HTR-8/SVneo (cell line): ENCODE measurements around the gene IPO4.

Experiments used
- DNase-seq: peaks from one replicate; pipeline ENCODE4 v3.0.0; 2011; ENCODE audit warnings: low spot score, mixed read lengths; ENCODE audit not compliant: insufficient read length
- FAIRE-seq: peaks from 2 replicates; lab custom pipeline; 2011; peaks lifted over from hg19 to GRCh38; lab: Jason Lieb, UNC

The IPO4 gene

GRCh38 chr14:24151404-24152080 is 37.1 kb downstream of the IPO4 start:
- FAIRE-seq (no peak), DNase-seq (no peak)

GRCh38 chr14:24150993-24151392 is 37.6 kb downstream of the IPO4 start:
- no peak for FAIRE-seq
- DNase-seq: no peak

GRCh38 chr14:24150567-24150966 is 38.0 kb downstream of the IPO4 start:
- no peak for DNase-seq
- no peak for FAIRE-seq

GRCh38 chr14:24150061-24150460 is 38.6 kb downstream of the IPO4 start:
- DNase-seq: no peak
- FAIRE-seq: no peak

- DNase-seq: no peak
- no peak for FAIRE-seq
Measured at GRCh38 chr14:24149302-24149969, 39.2 kb downstream of the IPO4 start.

GRCh38 chr14:24147761-24148428 is 40.7 kb downstream of the IPO4 start:
- DNase-seq: no peak
- FAIRE-seq: no peak

GRCh38 chr14:24146978-24147760 is 41.4 kb downstream of the IPO4 start, which contains the start of gene RNF31:
RNF31 (plus strand) TSS chr14:24147498; CDS start chr14:24147699, 201 bp downstream.
- FAIRE-seq: peak; percentile 26
- DNase-seq: peak; percentile 82

GRCh38 chr14:24146453-24146977 is 42.1 kb downstream of the IPO4 start, which contains the start of gene PSME2:
PSME2 (minus strand) TSS chr14:24146610; CDS start chr14:24146581, 29 bp downstream.
- FAIRE-seq (no peak), DNase-seq (peak; percentile 93)

GRCh38 chr14:24145690-24146452 is 42.7 kb downstream of the IPO4 start:
- DNase-seq: no peak
- FAIRE-seq: no peak

- no peak for FAIRE-seq
- no peak for DNase-seq
Measured at GRCh38 chr14:24145219-24145618, 43.4 kb downstream of the IPO4 start.

GRCh38 chr14:24144451-24144850 is 44.2 kb downstream of the IPO4 start:
- FAIRE-seq (no peak), DNase-seq (no peak)

- DNase-seq (no peak), FAIRE-seq (no peak)
Measured at GRCh38 chr14:24143511-24143910, 45.1 kb downstream of the IPO4 start.

GRCh38 chr14:24141097-24141880 is 47.3 kb downstream of the IPO4 start, which contains the start of gene EMC9:
EMC9 (minus strand) TSS chr14:24141591; CDS start chr14:24141304, 287 bp downstream.
- DNase-seq (peak; percentile 92), FAIRE-seq (no peak)

GRCh38 chr14:24139272-24139934 is 49.2 kb downstream of the IPO4 start:
- DNase-seq (no peak), FAIRE-seq (no peak)

GRCh38 chr14:24138396-24139271 is 50.0 kb downstream of the IPO4 start:
- no peak for FAIRE-seq
- no peak for DNase-seq

GRCh38 chr14:24137529-24138395 is 50.9 kb downstream of the IPO4 start:
- no peak for DNase-seq
- no peak for FAIRE-seq
